ENCODE measurements around the gene TIMM22. TPM values are rescaled to one million over a fixed set of nuclear protein-coding genes. Genes with fewer than 3 reads are reported as not detected.

The TIMM22 gene
- total and polyA plus RNA-seq, 2 of the 13 experiments (the other 11 are each of a cell fraction or from before 2014, with no cell fraction given): 6.2 to 15.5 TPM

DNA sequence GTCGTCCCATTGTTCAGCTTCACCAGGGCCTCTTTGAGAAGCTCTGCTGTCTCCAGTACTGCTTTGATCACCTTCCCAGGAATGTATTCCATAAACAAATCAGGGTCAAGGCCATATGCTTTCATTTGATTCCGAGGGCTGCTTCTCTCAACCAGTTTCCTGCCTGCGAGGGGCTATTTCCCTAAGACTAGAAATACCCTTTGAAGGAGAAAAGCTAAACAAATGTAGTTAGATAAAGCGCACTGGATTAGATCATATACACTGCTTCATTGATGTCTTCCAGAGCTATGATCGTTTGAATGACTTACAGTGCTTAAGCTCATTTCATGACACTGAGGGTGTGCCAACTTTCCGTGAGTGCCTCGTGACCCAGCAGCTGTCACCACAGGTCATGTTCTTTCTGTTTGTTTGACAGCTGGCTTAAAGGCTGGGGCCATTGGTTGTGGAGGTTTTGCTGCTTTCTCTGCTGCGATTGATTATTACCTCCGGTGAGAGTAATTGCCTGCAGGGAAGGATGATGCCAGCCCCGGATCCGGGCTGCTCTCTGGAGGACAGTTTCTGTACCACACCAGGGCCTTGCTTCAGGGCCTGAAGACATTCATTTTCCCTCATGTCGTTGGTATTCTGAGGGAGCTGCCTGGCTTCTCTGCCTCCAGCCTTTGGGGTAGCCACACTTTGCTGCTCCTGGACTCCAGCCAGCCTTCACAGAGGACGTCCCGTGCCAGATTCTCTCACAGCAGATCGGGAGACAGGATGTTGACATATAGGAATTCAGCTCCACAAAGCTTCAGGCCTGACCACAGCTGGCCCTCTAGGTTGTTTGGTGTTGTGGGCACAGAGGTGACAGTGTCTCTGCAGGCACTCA lies 3.9 kb downstream of the TIMM22 start:
- no peak for ATAC-seq
- no peaks in the 10 kb centered on the region for H3K27me3 ChIP-seq (ENCODE audit: control insufficient read depth in 1 of 2, insufficient read depth in 2 of 2, low read length in 2 of 2)
- 86% methylated on average over 14 of the region's 15 CpGs for WGBS (ENCODE audit: low lambda C conversion rate)
- peak; percentile 56 for DNase-seq (ENCODE audit: low spot score)
- H3K36me3 ChIP-seq (replicated peaks in 1 of 2; ENCODE audit: control insufficient read depth in 1 of 2, insufficient read depth in 2 of 2, low read length in 2 of 2): peaks cover 6 to 26% of the 10 kb centered on the region in 2 experiments
- H4K20me1 ChIP-seq (ENCODE audit: insufficient read depth, low read length): peaks cover 4% of the 10 kb centered on the region; the same call in 1 of the 2 replicates
- H3K79me2 ChIP-seq (ENCODE audit: insufficient read depth, low read length): peaks cover 22% of the 10 kb centered on the region
- no peak overlapping the region for H3K9ac ChIP-seq (ENCODE audit: insufficient read depth, low read depth, low read length)
- intact Hi-C loops (cut with micrococcal nuclease; ENCODE audit: unreplicated experiment): no loop called here
- H2AFZ ChIP-seq (ENCODE audit: low read length): no peak overlapping the region
- H3K4me1 ChIP-seq (ENCODE audit: insufficient read depth, low read length): peaks cover 48% of the 10 kb centered on the region
- CTCF ChIA-PET (ENCODE audit: low intra/inter-chr PET ratio, low total read pairs): no interaction called here
- in situ Hi-C loops (cut with HindIII; ENCODE audit: extremely low pct_ligation_motif_present, low pct_unique_long_range_greater_than_20kb): no loop called here
- H3K27ac ChIP-seq (ENCODE audit: extremely low read length, insufficient read depth, low read length): peak overlapping the region; percentile 0
- BruUV-seq (replicated peaks): no TSS peak
- no peaks in the 10 kb centered on the region for H3K9me3 ChIP-seq (ENCODE audit: low read length)
- no peak overlapping the region for H3K4me2 ChIP-seq (ENCODE audit: low read depth, low read length)
- H3K4me3 ChIP-seq (replicated peaks in 1 of 3; ENCODE audit: insufficient read depth in 1 of 3, low read depth in 2 of 3, low read length in 3 of 3): no peak overlapping the region
- FAIRE-seq: no peak
- POLR2A ChIA-PET: interaction anchor here (1.5 kb wide), 1 partner anchor 20 kb away, joined by 5 read pairs; no protein-coding TSS in a partner anchor
- no peak for TF ChIP-seq THYN1 (CRISPR knock-in tag; IDR thresholded peaks at IDR 0.05; ENCODE audit: borderline replicate concordance, low read depth)
- TF ChIP-seq RARG (CRISPR knock-in tag; IDR thresholded peaks at IDR 0.05; ENCODE audit: low read depth): no peak
- TF ChIP-seq, protein P1, sequence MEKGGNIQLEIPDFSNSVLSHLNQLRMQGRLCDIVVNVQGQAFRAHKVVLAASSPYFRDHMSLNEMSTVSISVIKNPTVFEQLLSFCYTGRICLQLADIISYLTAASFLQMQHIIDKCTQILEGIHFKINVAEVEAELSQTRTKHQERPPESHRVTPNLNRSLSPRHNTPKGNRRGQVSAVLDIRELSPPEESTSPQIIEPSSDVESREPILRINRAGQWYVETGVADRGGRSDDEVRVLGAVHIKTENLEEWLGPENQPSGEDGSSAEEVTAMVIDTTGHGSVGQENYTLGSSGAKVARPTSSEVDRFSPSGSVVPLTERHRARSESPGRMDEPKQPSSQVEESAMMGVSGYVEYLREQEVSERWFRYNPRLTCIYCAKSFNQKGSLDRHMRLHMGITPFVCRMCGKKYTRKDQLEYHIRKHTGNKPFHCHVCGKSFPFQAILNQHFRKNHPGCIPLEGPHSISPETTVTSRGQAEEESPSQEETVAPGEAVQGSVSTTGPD (CRISPR knock-in tag; IDR thresholded peaks at IDR 0.05): no peak
- TF ChIP-seq, protein P2, sequence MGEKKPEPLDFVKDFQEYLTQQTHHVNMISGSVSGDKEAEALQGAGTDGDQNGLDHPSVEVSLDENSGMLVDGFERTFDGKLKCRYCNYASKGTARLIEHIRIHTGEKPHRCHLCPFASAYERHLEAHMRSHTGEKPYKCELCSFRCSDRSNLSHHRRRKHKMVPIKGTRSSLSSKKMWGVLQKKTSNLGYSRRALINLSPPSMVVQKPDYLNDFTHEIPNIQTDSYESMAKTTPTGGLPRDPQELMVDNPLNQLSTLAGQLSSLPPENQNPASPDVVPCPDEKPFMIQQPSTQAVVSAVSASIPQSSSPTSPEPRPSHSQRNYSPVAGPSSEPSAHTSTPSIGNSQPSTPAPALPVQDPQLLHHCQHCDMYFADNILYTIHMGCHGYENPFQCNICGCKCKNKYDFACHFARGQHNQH (CRISPR knock-in tag; IDR thresholded peaks at IDR 0.05): no peak
- TF ChIP-seq, protein P3, sequence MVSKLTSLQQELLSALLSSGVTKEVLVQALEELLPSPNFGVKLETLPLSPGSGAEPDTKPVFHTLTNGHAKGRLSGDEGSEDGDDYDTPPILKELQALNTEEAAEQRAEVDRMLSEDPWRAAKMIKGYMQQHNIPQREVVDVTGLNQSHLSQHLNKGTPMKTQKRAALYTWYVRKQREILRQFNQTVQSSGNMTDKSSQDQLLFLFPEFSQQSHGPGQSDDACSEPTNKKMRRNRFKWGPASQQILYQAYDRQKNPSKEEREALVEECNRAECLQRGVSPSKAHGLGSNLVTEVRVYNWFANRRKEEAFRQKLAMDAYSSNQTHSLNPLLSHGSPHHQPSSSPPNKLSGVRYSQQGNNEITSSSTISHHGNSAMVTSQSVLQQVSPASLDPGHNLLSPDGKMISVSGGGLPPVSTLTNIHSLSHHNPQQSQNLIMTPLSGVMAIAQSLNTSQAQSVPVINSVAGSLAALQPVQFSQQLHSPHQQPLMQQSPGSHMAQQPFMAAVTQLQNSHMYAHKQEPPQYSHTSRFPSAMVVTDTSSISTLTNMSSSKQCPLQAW (CRISPR knock-in tag; IDR thresholded peaks at IDR 0.05): no peak
- no peak for TF ChIP-seq TGIF2 (CRISPR knock-in tag; IDR thresholded peaks at IDR 0.05)
- TF ChIP-seq, protein P4, sequence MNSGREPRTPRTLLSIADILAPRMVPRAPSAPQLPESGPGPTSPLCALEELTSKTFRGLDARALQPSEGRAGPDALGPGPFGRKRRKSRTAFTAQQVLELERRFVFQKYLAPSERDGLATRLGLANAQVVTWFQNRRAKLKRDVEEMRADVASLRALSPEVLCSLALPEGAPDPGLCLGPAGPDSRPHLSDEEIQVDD (CRISPR knock-in tag; IDR thresholded peaks at IDR 0.05; ENCODE audit: borderline replicate concordance): no peak
- TF ChIP-seq KDM6A (CRISPR knock-in tag; IDR thresholded peaks at IDR 0.05; ENCODE audit: low read depth): no peak
- TF ChIP-seq, protein P5, sequence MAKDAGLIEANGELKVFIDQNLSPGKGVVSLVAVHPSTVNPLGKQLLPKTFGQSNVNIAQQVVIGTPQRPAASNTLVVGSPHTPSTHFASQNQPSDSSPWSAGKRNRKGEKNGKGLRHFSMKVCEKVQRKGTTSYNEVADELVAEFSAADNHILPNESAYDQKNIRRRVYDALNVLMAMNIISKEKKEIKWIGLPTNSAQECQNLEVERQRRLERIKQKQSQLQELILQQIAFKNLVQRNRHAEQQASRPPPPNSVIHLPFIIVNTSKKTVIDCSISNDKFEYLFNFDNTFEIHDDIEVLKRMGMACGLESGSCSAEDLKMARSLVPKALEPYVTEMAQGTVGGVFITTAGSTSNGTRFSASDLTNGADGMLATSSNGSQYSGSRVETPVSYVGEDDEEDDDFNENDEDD (CRISPR knock-in tag; IDR thresholded peaks at IDR 0.05; ENCODE audit: borderline replicate concordance): no peak
- TF ChIP-seq, protein P6, sequence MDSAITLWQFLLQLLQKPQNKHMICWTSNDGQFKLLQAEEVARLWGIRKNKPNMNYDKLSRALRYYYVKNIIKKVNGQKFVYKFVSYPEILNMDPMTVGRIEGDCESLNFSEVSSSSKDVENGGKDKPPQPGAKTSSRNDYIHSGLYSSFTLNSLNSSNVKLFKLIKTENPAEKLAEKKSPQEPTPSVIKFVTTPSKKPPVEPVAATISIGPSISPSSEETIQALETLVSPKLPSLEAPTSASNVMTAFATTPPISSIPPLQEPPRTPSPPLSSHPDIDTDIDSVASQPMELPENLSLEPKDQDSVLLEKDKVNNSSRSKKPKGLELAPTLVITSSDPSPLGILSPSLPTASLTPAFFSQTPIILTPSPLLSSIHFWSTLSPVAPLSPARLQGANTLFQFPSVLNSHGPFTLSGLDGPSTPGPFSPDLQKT (CRISPR knock-in tag; IDR thresholded peaks at IDR 0.05; ENCODE audit: borderline replicate concordance): no peak
- TF ChIP-seq, protein P7, sequence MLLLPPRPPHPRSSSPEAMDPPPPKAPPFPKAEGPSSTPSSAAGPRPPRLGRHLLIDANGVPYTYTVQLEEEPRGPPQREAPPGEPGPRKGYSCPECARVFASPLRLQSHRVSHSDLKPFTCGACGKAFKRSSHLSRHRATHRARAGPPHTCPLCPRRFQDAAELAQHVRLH (CRISPR knock-in tag; IDR thresholded peaks at IDR 0.05; ENCODE audit: borderline replicate concordance, low read depth): no peak
- TF ChIP-seq POLR2AphosphoS2 (IDR thresholded peaks at IDR 0.05; ENCODE audit: low read depth, low read length): no peak
- no peak for TF ChIP-seq ZFP1 (CRISPR knock-in tag; IDR thresholded peaks at IDR 0.05)
- TF ChIP-seq SAFB2 (CRISPR knock-in tag; IDR thresholded peaks at IDR 0.05; ENCODE audit: borderline replicate concordance, low read depth): no peak
